Natural killer cell (primary cell): ENCODE results near the gene SPINK5. TPM values are rescaled to one million over a fixed set of nuclear protein-coding genes. Genes with fewer than 3 reads are reported as not detected.
"Not testable (repeated sequence)": the region's sequence is repeated elsewhere in the genome, so short reads cannot be mapped to it uniquely, and the experiment has no call there.

Experiments
- ATAC-seq, 3 donors: fragments of 150-1000 bp in 2 of 3; fragments of 200-7000 bp in 1 of 3; cut with Tn5 transposase; 1 replicate in 1 of 3; 2 replicates in 2 of 3; pipeline ENCODE4 v1.10.0; 2021; ENCODE audit warnings: mild to moderate bottlenecking in 2 of 3, moderate library complexity in 2 of 3
- DNase-seq, 2 donors: peaks; one replicate each; pipeline versions ENCODE4 v3.0.0 to v3.0.0-alpha.2; 2013 to 2021; ENCODE audit warnings: mixed read lengths in 1 of 2
- H3K27ac ChIP-seq: one replicate; pipeline ENCODE4 v1.5.1; 2013; ENCODE audit warnings: mild to moderate bottlenecking, low read length
- H3K27me3 ChIP-seq: one replicate; pipeline ENCODE4 v1.6.1; 2013; ENCODE audit warnings: low read length; ENCODE audit not compliant: control insufficient read depth, insufficient read depth
- H3K36me3 ChIP-seq: one replicate; pipeline ENCODE4 v1.6.1; 2013; ENCODE audit warnings: low read length; ENCODE audit not compliant: control insufficient read depth, insufficient read depth
- H3K4me1 ChIP-seq: one replicate; pipeline ENCODE4 v1.6.1; 2013; ENCODE audit warnings: low read length; ENCODE audit not compliant: control insufficient read depth, insufficient read depth
- H3K4me3 ChIP-seq: one replicate; pipeline ENCODE4 v1.5.1; 2013; ENCODE audit warnings: low read length
- H3K9me3 ChIP-seq: one replicate; pipeline ENCODE4 v1.6.1; 2013; ENCODE audit warnings: low read length; ENCODE audit not compliant: control insufficient read depth, insufficient read depth
- H3K27ac Mint-ChIP-seq, 2 donors: one replicate each; pipeline ENCODE4 v1.8.0; 2022; ENCODE audit warnings: mild to moderate bottlenecking in 2 of 2, mixed read lengths in 2 of 2, moderate library complexity in 1 of 2
- H3K27me3 Mint-ChIP-seq, 2 donors: one replicate each; pipeline ENCODE4 v1.8.0; 2022; ENCODE audit warnings: low read depth in 2 of 2, mixed read lengths in 2 of 2
- H3K36me3 Mint-ChIP-seq: one replicate; pipeline ENCODE4 v1.8.0; 2022; ENCODE audit warnings: mixed read lengths
- H3K4me1 Mint-ChIP-seq, 2 donors: one replicate each; pipeline ENCODE4 v1.8.0; 2022; ENCODE audit warnings: mixed read lengths in 2 of 2
- H3K4me3 Mint-ChIP-seq: one replicate; pipeline ENCODE4 v1.8.0; 2022; ENCODE audit warnings: mild to moderate bottlenecking, moderate library complexity, mixed read lengths
- H3K9me3 Mint-ChIP-seq, 2 donors: one replicate each; pipeline ENCODE4 v1.8.0; 2022; ENCODE audit warnings: mixed read lengths in 2 of 2
- WGBS: methylation state at CpG from one replicate; pipeline ENCODE4 v1.1.7; 2013; ENCODE audit warnings: missing lambda C conversion rate; ENCODE audit not compliant: insufficient coverage; 5-methylcytosine and 5-hydroxymethylcytosine counted together
- intact Hi-C: fragments of 100-400 bp; cut with micrococcal nuclease; formaldehyde crosslinking; loops from one replicate; pipeline ENCODE4 v1.14.2; 2022
- total RNA-seq, 4 donors: library from RNA; stranded (reverse); fragments of 120-200 nt in 1 of 4; gene quantifications; one replicate each; pipeline versions ENCODE4 v1.2.3 to v1.2.4, GENCODE V29; 2013 to 2022
- TF ChIP-seq, protein P1 (sequence below): fragments of 200-600 bp; IDR thresholded peaks from one replicate; pipeline ENCODE4 v1.8.0; 2022; ENCODE audit warnings: antibody characterized with exemption

SPINK5 gene
- total RNA-seq, 3 donors from 2014 or later (not counting 1 experiment from before 2014, with no cell fraction given) = not detected

DNA sequence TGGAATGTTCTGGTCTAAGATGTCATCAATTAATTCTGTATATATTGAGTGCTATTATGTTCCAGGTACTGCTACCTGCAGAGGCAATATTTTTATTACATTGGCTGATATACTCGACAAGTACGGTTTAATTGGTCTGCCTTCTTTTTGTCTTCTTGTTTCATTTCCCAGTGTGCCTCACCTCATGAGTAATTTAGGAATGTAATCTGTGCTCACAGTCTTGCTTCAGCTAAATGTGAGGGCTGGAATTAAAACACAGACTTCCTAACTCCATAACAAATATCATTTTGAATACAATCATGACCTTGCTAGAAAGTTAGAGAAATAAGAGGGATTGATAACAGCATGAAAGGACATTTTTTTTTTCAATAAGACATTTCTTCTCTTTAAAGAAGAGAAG lies 20.1 kb upstream of the SPINK5 start:
- Mint-ChIP-seq H3K4me3 (no peak overlapping the region), H3K36me3 (no peaks in the 10 kb centered on the region), H3K9me3 (peaks cover 0 to 4% of the 10 kb centered on the region in 2 donors), H3K4me1 (no peaks in the 10 kb centered on the region), H3K27me3 (no peaks in the 10 kb centered on the region), H3K27ac (no peak overlapping the region)
- H3K4me3 ChIP-seq = no peak overlapping the region
- WGBS = 96% methylated on average over 2 of the region's 2 CpGs
- no peaks in the 10 kb centered on the region for H3K4me1 ChIP-seq
- TF ChIP-seq, protein P1, sequence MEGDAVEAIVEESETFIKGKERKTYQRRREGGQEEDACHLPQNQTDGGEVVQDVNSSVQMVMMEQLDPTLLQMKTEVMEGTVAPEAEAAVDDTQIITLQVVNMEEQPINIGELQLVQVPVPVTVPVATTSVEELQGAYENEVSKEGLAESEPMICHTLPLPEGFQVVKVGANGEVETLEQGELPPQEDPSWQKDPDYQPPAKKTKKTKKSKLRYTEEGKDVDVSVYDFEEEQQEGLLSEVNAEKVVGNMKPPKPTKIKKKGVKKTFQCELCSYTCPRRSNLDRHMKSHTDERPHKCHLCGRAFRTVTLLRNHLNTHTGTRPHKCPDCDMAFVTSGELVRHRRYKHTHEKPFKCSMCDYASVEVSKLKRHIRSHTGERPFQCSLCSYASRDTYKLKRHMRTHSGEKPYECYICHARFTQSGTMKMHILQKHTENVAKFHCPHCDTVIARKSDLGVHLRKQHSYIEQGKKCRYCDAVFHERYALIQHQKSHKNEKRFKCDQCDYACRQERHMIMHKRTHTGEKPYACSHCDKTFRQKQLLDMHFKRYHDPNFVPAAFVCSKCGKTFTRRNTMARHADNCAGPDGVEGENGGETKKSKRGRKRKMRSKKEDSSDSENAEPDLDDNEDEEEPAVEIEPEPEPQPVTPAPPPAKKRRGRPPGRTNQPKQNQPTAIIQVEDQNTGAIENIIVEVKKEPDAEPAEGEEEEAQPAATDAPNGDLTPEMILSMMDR = no peak
- intact Hi-C loops = no loop called here
- DNase-seq (no peak), ATAC-seq (no peak)
- H3K36me3 ChIP-seq = no peaks in the 10 kb centered on the region
- no peaks in the 10 kb centered on the region for H3K9me3 ChIP-seq
- H3K27ac ChIP-seq = no peak overlapping the region
- H3K27me3 ChIP-seq = no peaks in the 10 kb centered on the region

DNA sequence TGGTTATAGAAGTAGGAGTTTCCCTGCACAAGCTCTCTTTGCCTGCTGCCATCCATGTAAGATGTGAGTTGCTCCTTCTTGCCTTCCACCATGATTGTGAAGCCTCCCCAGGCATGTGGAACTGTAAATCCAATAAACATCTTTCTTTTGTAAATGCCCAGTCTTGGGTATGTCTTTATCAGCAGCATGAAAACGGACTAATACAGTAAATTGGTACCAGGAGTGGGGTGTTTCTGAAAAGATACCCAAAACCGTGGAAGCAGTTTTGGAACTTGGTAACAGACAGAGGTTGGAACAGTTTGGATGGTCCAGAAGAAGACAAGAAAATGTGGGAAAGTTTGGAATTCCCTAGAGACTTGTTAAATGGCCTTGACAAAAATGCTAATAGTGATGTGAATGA lies 8.6 kb upstream of the SPINK5 start:
- DNase-seq, intact Hi-C loops, ATAC-seq, H3K4me1 Mint-ChIP-seq, H3K36me3 Mint-ChIP-seq, H3K27ac Mint-ChIP-seq, H3K4me3 ChIP-seq, H3K27me3 Mint-ChIP-seq, H3K27me3 ChIP-seq, H3K4me1 ChIP-seq, H3K36me3 ChIP-seq, H3K27ac ChIP-seq, H3K4me3 Mint-ChIP-seq: not testable (repeated sequence)
- 63% methylated on average over 2 of the region's 2 CpGs for WGBS
- peaks cover 5 to 20% of the 10 kb centered on the region in 2 donors for H3K9me3 Mint-ChIP-seq
- peaks cover 11% of the 10 kb centered on the region for H3K9me3 ChIP-seq

DNA sequence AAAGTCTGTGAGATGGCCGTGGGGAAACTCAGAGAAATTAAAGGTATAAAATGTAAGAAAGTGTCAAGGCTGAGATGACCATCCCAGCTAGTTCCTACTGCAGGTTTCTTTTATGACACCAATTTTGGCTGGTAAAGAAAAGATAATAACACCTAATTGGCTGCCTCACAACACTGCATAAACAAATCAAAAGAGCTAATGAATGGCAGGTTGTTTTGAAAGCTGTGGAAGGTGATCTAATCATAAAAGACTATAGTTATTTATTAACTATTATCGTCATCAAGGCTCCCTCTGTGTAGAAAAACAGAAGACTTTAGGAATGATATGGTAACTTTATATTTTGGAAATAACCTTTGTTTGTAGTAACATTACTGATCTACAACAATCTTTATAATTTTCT lies 3.5 kb upstream of the SPINK5 start:
- H3K4me1 Mint-ChIP-seq = no peaks in the 10 kb centered on the region
- no peaks in the 10 kb centered on the region for H3K27me3 Mint-ChIP-seq
- Histone ChIP-seq H3K27ac (no peak overlapping the region), H3K4me3 (no peak overlapping the region), H3K36me3 (no peaks in the 10 kb centered on the region), H3K9me3 (peaks cover 5% of the 10 kb centered on the region), H3K27me3 (no peaks in the 10 kb centered on the region), H3K4me1 (no peaks in the 10 kb centered on the region)
- H3K9me3 Mint-ChIP-seq = peaks cover 2 to 4% of the 10 kb centered on the region in 2 donors
- H3K27ac Mint-ChIP-seq = no peak overlapping the region
- WGBS = 13% methylated on average over 1 of the region's 2 CpGs
- intact Hi-C loops = no loop called here
- TF ChIP-seq, protein P1 = no peak
- no peak for DNase-seq
- no peaks in the 10 kb centered on the region for H3K36me3 Mint-ChIP-seq
- no peak for ATAC-seq
- no peak overlapping the region for H3K4me3 Mint-ChIP-seq

GRCh38 chr5:148060881-148061280 lies 2.9 kb upstream of the SPINK5 start:
- Mint-ChIP-seq H3K36me3 (no peaks in the 10 kb centered on the region), H3K4me1 (no peaks in the 10 kb centered on the region), H3K27me3 (no peaks in the 10 kb centered on the region), H3K4me3 (no peak overlapping the region), H3K9me3 (peaks cover 2 to 3% of the 10 kb centered on the region in 2 donors), H3K27ac (no peak overlapping the region)
- no peaks in the 10 kb centered on the region for H3K27me3 ChIP-seq
- H3K9me3 ChIP-seq = peaks cover 4% of the 10 kb centered on the region
- H3K4me3 ChIP-seq = no peak overlapping the region
- intact Hi-C loops = no loop called here
- DNase-seq = no peak
- H3K4me1 ChIP-seq = no peaks in the 10 kb centered on the region
- H3K36me3 ChIP-seq = no peaks in the 10 kb centered on the region
- TF ChIP-seq, protein P1 = no peak
- H3K27ac ChIP-seq = no peak overlapping the region
- no peak for ATAC-seq
